Endothelial cell of umbilical vein (primary cell): ENCODE results near the gene NEU1. TPM values are rescaled to one million over a fixed set of nuclear protein-coding genes. Genes with fewer than 3 reads are reported as not detected.

ENCODE experiments used
- BruUV-seq: library from RNA; stranded (reverse); fragments of 400-500 nt; replicated peaks from 2 replicates; lab custom pipeline; 2021; lab: Mats Ljungman, UMichigan
- CTCF ChIA-PET: fragments of 300-600, 350-600 bp; sonication (Branson Sonifier 250); formaldehyde crosslinking; loops from one replicate; lab custom pipeline; 2021; ENCODE audit warnings: antibody characterized with exemption, inconsistent platforms; lab: Charles Lee
- POLR2A ChIA-PET: fragments of 300-600, 350-600 bp; sonication (Branson Sonifier 250); formaldehyde crosslinking; loops from one replicate; lab custom pipeline; 2021; ENCODE audit warnings: antibody characterized with exemption, inconsistent platforms; lab: Charles Lee
- DNase-seq: peaks from one replicate; pipeline ENCODE4 v3.0.0-alpha.2; 2011; ENCODE audit warnings: low read depth, low spot score
- FAIRE-seq: peaks from 2 replicates; lab custom pipeline; 2011; peaks lifted over from hg19 to GRCh38; lab: Jason Lieb, UNC
- H2AFZ ChIP-seq: 2 replicates; pipeline ENCODE4 v1.6.0; 2012; ENCODE audit warnings: low read depth, low read length, control low read depth, inconsistent platforms
- H3K27ac ChIP-seq: 2 replicates; pipeline ENCODE4 v1.5.1; 2011; ENCODE audit warnings: low read depth, mild to moderate bottlenecking, control low read depth, low read length, moderate library complexity; ENCODE audit not compliant: insufficient read depth
- H3K27me3 ChIP-seq, 2 experiments: 2 replicates each; pipeline versions ENCODE4 v1.6.0 to v1.6.1; 2011; ENCODE audit warnings: low read length in 2 of 2, mixed read lengths in 1 of 2; ENCODE audit not compliant: control insufficient read depth in 2 of 2, insufficient read depth in 2 of 2
- H3K36me3 ChIP-seq, 2 experiments: 2 replicates in 1 of 2; 3 replicates in 1 of 2; pipeline ENCODE4 v1.5.1; 2011; ENCODE audit warnings: low read length in 2 of 2, mild to moderate bottlenecking in 1 of 2, moderate library complexity in 1 of 2; ENCODE audit not compliant: control insufficient read depth in 2 of 2, insufficient read depth in 2 of 2; ENCODE audit errors: extremely low read depth in 1 of 2
- H3K4me1 ChIP-seq: 3 replicates; pipeline ENCODE4 v1.5.1; 2011; ENCODE audit warnings: mild to moderate bottlenecking, low read length; ENCODE audit not compliant: control insufficient read depth, insufficient read depth; ENCODE audit errors: extremely low read depth
- H3K4me2 ChIP-seq: 2 replicates; pipeline ENCODE4 v1.6.1; 2011; ENCODE audit warnings: low read length, control low read depth, mixed read lengths; ENCODE audit not compliant: insufficient read depth
- H3K4me3 ChIP-seq, 3 experiments: fragments of 200-600 bp in 1 of 3; sonication (generic), shearing (Covaris generic) in 1 of 3; replicated peaks in 1 of 3; 2 replicates each; pipeline ENCODE4 v1.5.1; 2011 to 2016; ENCODE audit warnings: control low read depth in 3 of 3, low read length in 3 of 3, mild to moderate bottlenecking in 2 of 3, inconsistent platforms in 1 of 3, low read depth in 1 of 3, moderate library complexity in 1 of 3; ENCODE audit not compliant: insufficient read depth in 1 of 3
- H3K79me2 ChIP-seq: 2 replicates; pipeline ENCODE4 v1.6.0; 2012; ENCODE audit warnings: low read length, inconsistent platforms; ENCODE audit not compliant: control insufficient read depth, insufficient read depth
- H3K9ac ChIP-seq: replicated peaks from 2 replicates; pipeline ENCODE3; 2011; ENCODE audit warnings: low read length, control low read depth; ENCODE audit not compliant: insufficient read depth; ENCODE audit errors: extremely low read depth
- H3K9me1 ChIP-seq: replicated peaks from 3 replicates; pipeline ENCODE4 v1.6.0; 2011; ENCODE audit warnings: mild to moderate bottlenecking, low read length; ENCODE audit not compliant: control insufficient read depth, insufficient read depth; ENCODE audit errors: extremely low read depth
- H3K9me3 ChIP-seq: replicated peaks from 2 replicates; pipeline ENCODE4 v1.5.1; 2012; ENCODE audit warnings: low read length, inconsistent platforms; ENCODE audit not compliant: control insufficient read depth, insufficient read depth
- H4K20me1 ChIP-seq: replicated peaks from 2 replicates; pipeline ENCODE3; 2011; ENCODE audit warnings: mild to moderate bottlenecking, low read length; ENCODE audit not compliant: control insufficient read depth, insufficient read depth; ENCODE audit errors: extremely low read depth
- EZH2 ChIP-seq: IDR thresholded peaks from 2 replicates; pipeline ENCODE4 v1.6.1; 2012; ENCODE audit warnings: borderline replicate concordance, low read depth, mild to moderate bottlenecking, moderate library complexity, low read length, inconsistent platforms; ENCODE audit not compliant: severe bottlenecking
- FOS ChIP-seq: IDR thresholded peaks from 2 replicates; pipeline ENCODE4 v1.6.1; 2011; ENCODE audit warnings: mild to moderate bottlenecking, low read length, moderate library complexity, borderline replicate concordance; ENCODE audit not compliant: insufficient read depth
- GATA2 ChIP-seq: IDR thresholded peaks from 2 replicates; pipeline ENCODE4 v1.7.0; 2011; ENCODE audit warnings: low read depth, mild to moderate bottlenecking, moderate library complexity, mixed read lengths, low read length; ENCODE audit not compliant: insufficient read length, insufficient read depth
- JUN ChIP-seq: IDR thresholded peaks from 2 replicates; pipeline ENCODE4 v1.6.1; 2011; ENCODE audit warnings: borderline replicate concordance, low read depth; ENCODE audit not compliant: insufficient read length, insufficient read depth
- MYC ChIP-seq: IDR thresholded peaks from one replicate; pipeline ENCODE4 v1.6.1; 2011; ENCODE audit warnings: mild to moderate bottlenecking, low read depth, low read length
- POLR2A ChIP-seq: IDR thresholded peaks from 2 replicates; pipeline ENCODE4 v1.6.1; 2012; ENCODE audit warnings: low read depth, mild to moderate bottlenecking, control low read depth, low read length
- POLR2AphosphoS5 ChIP-seq: IDR thresholded peaks from 2 replicates; pipeline ENCODE4 v1.6.1; 2012; ENCODE audit warnings: low read depth, mild to moderate bottlenecking, control low read depth, low read length, moderate library complexity; ENCODE audit not compliant: insufficient read depth
- dilution Hi-C: fragments of 300-500 bp; cut with MboI; formaldehyde crosslinking; loops from one replicate; pipeline ENCODE4 v1.15.0; 2019; ENCODE audit warnings: low sequenced_read_pairs; ENCODE audit not compliant: extremely low pct_ligation_motif_present
- intact Hi-C: fragments of 100-400 bp; cut with micrococcal nuclease; formaldehyde crosslinking; loops from one replicate; pipeline ENCODE4 v1.10.0; 2022
- polyA plus RNA-seq, 4 experiments: library from polyadenylated mRNA; depleted of rRNA in 3 of 4; stranded (reverse) in 3 of 4; unstranded in 1 of 4; fragments of >200 nt; gene quantifications; 2 replicates each; pipeline versions ENCODE4 v1.2.1 to v1.2.3, GENCODE V29; 2011 to 2012; ENCODE audit warnings: missing spikeins in 1 of 4
- total RNA-seq: library from RNA; stranded (reverse); gene quantifications from 2 replicates; pipeline ENCODE4 v1.2.3, GENCODE V29; 2021
- TF ChIP-seq, protein P1 (sequence below), 2 donors: IDR thresholded peaks; 1 replicate in 1 of 2; 2 replicates in 1 of 2; pipeline ENCODE4 v1.5.1; 2011; ENCODE audit warnings: low read length in 2 of 2, mild to moderate bottlenecking in 2 of 2, moderate library complexity in 2 of 2, control low read depth in 1 of 2, inconsistent platforms in 1 of 2, low read depth in 1 of 2; ENCODE audit not compliant: insufficient read depth in 1 of 2; ENCODE audit errors: extremely low read depth in 1 of 2
- TF ChIP-seq, protein P2 (sequence below): IDR thresholded peaks from 2 replicates; pipeline ENCODE4 v1.6.1; 2011; ENCODE audit not compliant: insufficient read depth, insufficient read length

The NEU1 gene
- total and polyA plus RNA-seq, 2 donors (not counting 3 experiments of a cell fraction or from before 2014, with no cell fraction given), result 62.8 to 111 TPM

DNA sequence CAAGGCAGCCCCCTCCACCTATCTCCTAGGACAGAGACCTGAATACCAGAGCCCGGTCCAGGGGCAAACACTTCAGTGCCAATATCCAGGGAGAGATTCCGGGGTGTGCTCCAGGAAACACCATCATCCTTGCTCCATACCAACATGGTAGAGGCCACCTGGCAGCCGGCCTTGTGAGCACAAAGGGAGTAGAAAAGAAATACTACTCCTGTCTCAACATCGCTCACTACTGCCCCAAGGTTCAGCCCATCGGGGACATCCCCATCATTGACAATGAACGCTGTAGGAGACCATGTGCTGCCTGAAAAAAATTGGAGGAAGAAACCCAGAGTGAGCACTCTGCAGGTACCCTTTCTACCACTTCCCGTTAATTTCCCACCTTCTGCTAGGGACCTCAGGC is 1.5 kb downstream of the NEU1 start:
- ChIA-PET CTCF (no interaction called here), POLR2A (no interaction called here)
- DNase-seq (no peak), FAIRE-seq (no peak)
- dilution Hi-C loops, result no loop called here
- H3K9me1 ChIP-seq, result no peaks in the 10 kb centered on the region
- no peaks in the 10 kb centered on the region for H3K27me3 ChIP-seq
- peaks cover 3 to 20% of the 10 kb centered on the region in 2 experiments for H3K36me3 ChIP-seq
- H3K4me1 ChIP-seq, result peaks cover 7% of the 10 kb centered on the region
- no peak overlapping the region for H2AFZ ChIP-seq
- H3K27ac ChIP-seq, result no peak overlapping the region
- no peak overlapping the region for H3K4me2 ChIP-seq
- no peaks in the 10 kb centered on the region for H3K9me3 ChIP-seq
- no peak for TF ChIP-seq POLR2AphosphoS5
- no peak for TF ChIP-seq EZH2
- TF ChIP-seq JUN, result no peak
- TF ChIP-seq, protein P1, sequence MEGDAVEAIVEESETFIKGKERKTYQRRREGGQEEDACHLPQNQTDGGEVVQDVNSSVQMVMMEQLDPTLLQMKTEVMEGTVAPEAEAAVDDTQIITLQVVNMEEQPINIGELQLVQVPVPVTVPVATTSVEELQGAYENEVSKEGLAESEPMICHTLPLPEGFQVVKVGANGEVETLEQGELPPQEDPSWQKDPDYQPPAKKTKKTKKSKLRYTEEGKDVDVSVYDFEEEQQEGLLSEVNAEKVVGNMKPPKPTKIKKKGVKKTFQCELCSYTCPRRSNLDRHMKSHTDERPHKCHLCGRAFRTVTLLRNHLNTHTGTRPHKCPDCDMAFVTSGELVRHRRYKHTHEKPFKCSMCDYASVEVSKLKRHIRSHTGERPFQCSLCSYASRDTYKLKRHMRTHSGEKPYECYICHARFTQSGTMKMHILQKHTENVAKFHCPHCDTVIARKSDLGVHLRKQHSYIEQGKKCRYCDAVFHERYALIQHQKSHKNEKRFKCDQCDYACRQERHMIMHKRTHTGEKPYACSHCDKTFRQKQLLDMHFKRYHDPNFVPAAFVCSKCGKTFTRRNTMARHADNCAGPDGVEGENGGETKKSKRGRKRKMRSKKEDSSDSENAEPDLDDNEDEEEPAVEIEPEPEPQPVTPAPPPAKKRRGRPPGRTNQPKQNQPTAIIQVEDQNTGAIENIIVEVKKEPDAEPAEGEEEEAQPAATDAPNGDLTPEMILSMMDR (IDR thresholded peaks at IDR 0.05; ENCODE audit: extremely low read depth in 1 of 2, insufficient read depth in 1 of 2, low read depth in 1 of 2, low read length in 2 of 2), result no peak
- TF ChIP-seq, protein P2, sequence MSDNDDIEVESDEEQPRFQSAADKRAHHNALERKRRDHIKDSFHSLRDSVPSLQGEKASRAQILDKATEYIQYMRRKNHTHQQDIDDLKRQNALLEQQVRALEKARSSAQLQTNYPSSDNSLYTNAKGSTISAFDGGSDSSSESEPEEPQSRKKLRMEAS, result no peak
- no peak for TF ChIP-seq POLR2A
- TF ChIP-seq MYC, result no peak
- TF ChIP-seq GATA2, result no peak
- TF ChIP-seq FOS, result no peak
- H3K79me2 ChIP-seq, result peaks cover 4% of the 10 kb centered on the region
- no peak overlapping the region for H3K4me3 ChIP-seq
- intact Hi-C loops, result no loop called here
- no TSS peak for BruUV-seq
- no peaks in the 10 kb centered on the region for H4K20me1 ChIP-seq
- no peak overlapping the region for H3K9ac ChIP-seq
